Ovary (tissue), 3 donors: Measurements from ENCODE around the gene ARHGEF28.

Source experiments
- POLR2A ChIP-seq: fragments of 450-650 bp; IDR thresholded peaks from one replicate; pipeline ENCODE4 v1.6.1; 2017; ENCODE audit warnings: antibody characterized with exemption, mild to moderate bottlenecking, moderate library complexity
- TF ChIP-seq, protein P1 (sequence below), 3 donors: fragments of 450-650 bp in 2 of 3; fragments of 200-600 bp in 1 of 3; IDR thresholded peaks; one replicate each; pipeline versions ENCODE4 v1.5.1 to v1.8.0; 2016 to 2022; ENCODE audit warnings: antibody characterized with exemption in 3 of 3, mild to moderate bottlenecking in 1 of 3
- donor health status: DM: no; HTN: no; CAD: no.

- TF ChIP-seq, protein P1, sequence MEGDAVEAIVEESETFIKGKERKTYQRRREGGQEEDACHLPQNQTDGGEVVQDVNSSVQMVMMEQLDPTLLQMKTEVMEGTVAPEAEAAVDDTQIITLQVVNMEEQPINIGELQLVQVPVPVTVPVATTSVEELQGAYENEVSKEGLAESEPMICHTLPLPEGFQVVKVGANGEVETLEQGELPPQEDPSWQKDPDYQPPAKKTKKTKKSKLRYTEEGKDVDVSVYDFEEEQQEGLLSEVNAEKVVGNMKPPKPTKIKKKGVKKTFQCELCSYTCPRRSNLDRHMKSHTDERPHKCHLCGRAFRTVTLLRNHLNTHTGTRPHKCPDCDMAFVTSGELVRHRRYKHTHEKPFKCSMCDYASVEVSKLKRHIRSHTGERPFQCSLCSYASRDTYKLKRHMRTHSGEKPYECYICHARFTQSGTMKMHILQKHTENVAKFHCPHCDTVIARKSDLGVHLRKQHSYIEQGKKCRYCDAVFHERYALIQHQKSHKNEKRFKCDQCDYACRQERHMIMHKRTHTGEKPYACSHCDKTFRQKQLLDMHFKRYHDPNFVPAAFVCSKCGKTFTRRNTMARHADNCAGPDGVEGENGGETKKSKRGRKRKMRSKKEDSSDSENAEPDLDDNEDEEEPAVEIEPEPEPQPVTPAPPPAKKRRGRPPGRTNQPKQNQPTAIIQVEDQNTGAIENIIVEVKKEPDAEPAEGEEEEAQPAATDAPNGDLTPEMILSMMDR (IDR thresholded peaks at IDR 0.05): no peak
- TF ChIP-seq POLR2A: no peak
Measured at GRCh38 chr5:73834693-73835092, 208.7 kb downstream of the ARHGEF28 start.
